Caki2 (cell line): ENCODE measurements around the gene CPLANE2. TPM values are rescaled to one million over a fixed set of nuclear protein-coding genes. Genes with fewer than 3 reads are reported as not detected.
"Not testable (repeated sequence)": the region's sequence is repeated elsewhere in the genome, so short reads cannot be mapped to it uniquely, and the experiment has no call there.

Experiments
- DNase-seq: peaks from one replicate; pipeline ENCODE4 v3.0.0-alpha.2; 2015; ENCODE audit warnings: low read depth
- in situ Hi-C: cut with HindIII; loops from 2 replicates; pipeline ENCODE4 v1.10.0; 2016; ENCODE audit warnings: low sequenced_read_pairs, low pct_unique_long_range_greater_than_20kb, mixed read lengths
- total RNA-seq: library from RNA; depleted of rRNA; stranded (reverse); fragments of >200 nt; shearing (Covaris generic); gene quantifications from 2 replicates; pipeline ENCODE4 v1.2.3, GENCODE V29; 2014; ENCODE audit warnings: low replicate concordance

CPLANE2 gene
- total RNA-seq, 1 experiment from 2014 or later, result 6.4 TPM

GRCh38 chr1:16235944-16236510 is 956 bp downstream of the CPLANE2 start:
- in situ Hi-C loops, result no loop called here
- DNase-seq, result peak; percentile 68

- in situ Hi-C loops, result no loop called here
These were observed 1.6 kb downstream of the CPLANE2 start for GRCh38 chr1:16235347-16235746.

GRCh38 chr1:16233431-16233830 is 3.6 kb downstream of the CPLANE2 start:
- no peak for DNase-seq
- in situ Hi-C loops, result no loop called here

More at GRCh38 chr1:16235347-16235746, 1.6 kb downstream of the CPLANE2 start:
- no peak for DNase-seq

- in situ Hi-C loops, result no loop called here
- DNase-seq, result no peak
These were observed 4.7 kb downstream of the CPLANE2 start for GRCh38 chr1:16232316-16232710.

- DNase-seq, result no peak
- in situ Hi-C loops, result no loop called here
These were observed 5.4 kb downstream of the CPLANE2 start for GRCh38 chr1:16231331-16232315.

- in situ Hi-C loops, result no loop called here
- DNase-seq, result no peak
These were observed 6.2 kb downstream of the CPLANE2 start for GRCh38 chr1:16230744-16231143.

GRCh38 chr1:16229976-16230740 is 6.8 kb downstream of the CPLANE2 start:
- in situ Hi-C loops, result no loop called here
- no peak for DNase-seq

- in situ Hi-C loops, result no loop called here
- DNase-seq, result no peak
These were observed 10.3 kb downstream of the CPLANE2 start for GRCh38 chr1:16226490-16227179.

GRCh38 chr1:16226129-16226489 is 10.9 kb downstream of the CPLANE2 start:
- no peak for DNase-seq
- in situ Hi-C loops, result no loop called here

- in situ Hi-C loops, result no loop called here
- DNase-seq, result no peak
These were observed 12.5 kb downstream of the CPLANE2 start for GRCh38 chr1:16224472-16224871.

- in situ Hi-C loops, DNase-seq: not testable (repeated sequence)
These were observed 14.3 kb downstream of the CPLANE2 start for GRCh38 chr1:16222716-16223115.

GRCh38 chr1:16221499-16221898 is 15.5 kb downstream of the CPLANE2 start:
- in situ Hi-C loops, result no loop called here
- no peak for DNase-seq

GRCh38 chr1:16219968-16220500 is 16.9 kb downstream of the CPLANE2 start:
- in situ Hi-C loops, result no loop called here
- DNase-seq, result no peak

- DNase-seq, result no peak
- in situ Hi-C loops, result no loop called here
These were observed 18.3 kb downstream of the CPLANE2 start for GRCh38 chr1:16218674-16219071.

- in situ Hi-C loops, result no loop called here
- DNase-seq, result no peak
These were observed 18.8 kb downstream of the CPLANE2 start for GRCh38 chr1:16218014-16218673.

GRCh38 chr1:16217061-16217785 is 19.8 kb downstream of the CPLANE2 start:
- in situ Hi-C loops, result no loop called here

More at GRCh38 chr1:16217061-16217785, 19.8 kb downstream of the CPLANE2 start:
- peak; percentile 86 for DNase-seq
